NCI-H1092 treated with DMSO at 0.1 percent for 48 hours (cell line): ENCODE measurements around the gene PDIA6.
"Not testable (repeated sequence)": the region's sequence is repeated elsewhere in the genome, so short reads cannot be mapped to it uniquely, and the experiment has no call there.

Experiments used
- DNase-seq: peaks from one replicate; lab custom pipeline; 2025; lab: John Stamatoyannopoulos, UW

Gene PDIA6

GRCh38 chr2:10833021-10833420, 20.4 kb upstream of the PDIA6 start:
- DNase-seq = no peak

- DNase-seq = peak; percentile 63
Observed at GRCh38 chr2:10832203-10832936, 19.8 kb upstream of the PDIA6 start.

- DNase-seq = no peak
Observed at GRCh38 chr2:10831400-10831985, 18.9 kb upstream of the PDIA6 start.

- DNase-seq = no peak
Observed at GRCh38 chr2:10830641-10831399, 18.2 kb upstream of the PDIA6 start.

- DNase-seq = no peak
Observed at GRCh38 chr2:10830203-10830602, 17.6 kb upstream of the PDIA6 start.

- no peak for DNase-seq
Observed at GRCh38 chr2:10829299-10829698, 16.7 kb upstream of the PDIA6 start.

GRCh38 chr2:10828346-10828745, 15.8 kb upstream of the PDIA6 start:
- no peak for DNase-seq

GRCh38 chr2:10826625-10827024, 14.0 kb upstream of the PDIA6 start:
- no peak for DNase-seq

- DNase-seq = no peak
Observed at GRCh38 chr2:10826026-10826425, 13.4 kb upstream of the PDIA6 start.

GRCh38 chr2:10824191-10824590, 11.6 kb upstream of the PDIA6 start:
- no peak for DNase-seq

GRCh38 chr2:10820978-10821695, 8.6 kb upstream of the PDIA6 start:
- no peak for DNase-seq

GRCh38 chr2:10820562-10820961, 8.0 kb upstream of the PDIA6 start:
- DNase-seq = no peak

- DNase-seq = no peak
Observed at GRCh38 chr2:10819714-10820314, 7.2 kb upstream of the PDIA6 start.

GRCh38 chr2:10818984-10819383, 6.4 kb upstream of the PDIA6 start:
- DNase-seq = no peak

GRCh38 chr2:10818305-10818704, 5.7 kb upstream of the PDIA6 start:
- DNase-seq = not testable (repeated sequence)

GRCh38 chr2:10817413-10817812, 4.8 kb upstream of the PDIA6 start:
- DNase-seq = no peak

- DNase-seq = no peak
Observed at GRCh38 chr2:10814571-10815331, 2.2 kb upstream of the PDIA6 start.

GRCh38 chr2:10814142-10814541, 1.6 kb upstream of the PDIA6 start:
- DNase-seq = no peak

- DNase-seq = not testable (repeated sequence)
Observed at GRCh38 chr2:10813163-10814138, 866 bp upstream of the PDIA6 start.

GRCh38 chr2:10811517-10811916, 1.1 kb downstream of the PDIA6 start:
- DNase-seq = no peak
